ENCODE data around the gene SH3GL2.

Gene SH3GL2

GRCh38 chr9:17578911-17579793 is at the start of gene SH3GL2:
TSS of gene SH3GL2 (plus strand) at chr9:17579066.
- no peak for DNase-seq (ENCODE audit: low read depth in 2 of 2)

GRCh38 chr9:17531642-17532254 is 47.1 kb upstream of the SH3GL2 start:
- peak; percentile 14 to 15 for DNase-seq (ENCODE audit: low read depth in 2 of 2)

- DNase-seq (ENCODE audit: low read depth in 2 of 2) = no peak
Observed at GRCh38 chr9:17532461-17532860, 46.4 kb upstream of the SH3GL2 start.

GRCh38 chr9:17535176-17535575 is 43.7 kb upstream of the SH3GL2 start:
- DNase-seq (ENCODE audit: low read depth in 2 of 2) = no peak

GRCh38 chr9:17536027-17536426 is 42.8 kb upstream of the SH3GL2 start:
- DNase-seq (ENCODE audit: low read depth in 2 of 2) = no peak

- DNase-seq (ENCODE audit: low read depth in 2 of 2) = no peak
Observed at GRCh38 chr9:17551023-17551422, 27.8 kb upstream of the SH3GL2 start.

- DNase-seq (ENCODE audit: low read depth in 2 of 2) = no peak
Observed at GRCh38 chr9:17555362-17556054, 23.4 kb upstream of the SH3GL2 start.

- DNase-seq (ENCODE audit: low read depth in 2 of 2) = no peak
Observed at GRCh38 chr9:17556255-17556654, 22.6 kb upstream of the SH3GL2 start.

GRCh38 chr9:17556935-17557334 is 21.9 kb upstream of the SH3GL2 start:
- no peak for DNase-seq (ENCODE audit: low read depth in 2 of 2)

- DNase-seq (ENCODE audit: low read depth in 2 of 2) = no peak
Observed at GRCh38 chr9:17571825-17572224, 7.0 kb upstream of the SH3GL2 start.

GRCh38 chr9:17574342-17574741 is 4.5 kb upstream of the SH3GL2 start:
- DNase-seq (ENCODE audit: low read depth in 2 of 2) = no peak

GRCh38 chr9:17578577-17578910 is 322 bp upstream of the SH3GL2 start:
- no peak for DNase-seq (ENCODE audit: low read depth in 2 of 2)

GRCh38 chr9:17580119-17580518 is 1.3 kb downstream of the SH3GL2 start:
- DNase-seq (ENCODE audit: low read depth in 2 of 2) = no peak

- DNase-seq (ENCODE audit: low read depth in 2 of 2) = no peak
Observed at GRCh38 chr9:17587113-17587512, 8.2 kb downstream of the SH3GL2 start.

- DNase-seq (ENCODE audit: low read depth in 2 of 2) = no peak
Observed at GRCh38 chr9:17588395-17588794, 9.5 kb downstream of the SH3GL2 start.

- no peak for DNase-seq (ENCODE audit: low read depth in 2 of 2)
Observed at GRCh38 chr9:17588941-17589340, 10.1 kb downstream of the SH3GL2 start.

GRCh38 chr9:17589771-17590170 is 10.9 kb downstream of the SH3GL2 start:
- DNase-seq (ENCODE audit: low read depth in 2 of 2) = no peak

- no peak for DNase-seq (ENCODE audit: low read depth in 2 of 2)
Observed at GRCh38 chr9:17594961-17595360, 16.1 kb downstream of the SH3GL2 start.

GRCh38 chr9:17597977-17598376 is 19.1 kb downstream of the SH3GL2 start:
- no peak for DNase-seq (ENCODE audit: low read depth in 2 of 2)

GRCh38 chr9:17600962-17601593 is 22.2 kb downstream of the SH3GL2 start:
- DNase-seq (ENCODE audit: low read depth in 2 of 2) = peak in 1 of 2 experiments; percentile 9

- DNase-seq (ENCODE audit: low read depth in 2 of 2) = no peak
Observed at GRCh38 chr9:17604556-17604955, 25.7 kb downstream of the SH3GL2 start.

- no peak for DNase-seq (ENCODE audit: low read depth in 2 of 2)
Observed at GRCh38 chr9:17609312-17610005, 30.6 kb downstream of the SH3GL2 start.
